G401.6 (cell line): ENCODE data around the gene SLC25A51.

Experiments used
- FAIRE-seq: peaks from 2 replicates; lab custom pipeline; 2012; peaks lifted over from hg19 to GRCh38; lab: Jason Lieb, UNC

Gene SLC25A51

GRCh38 chr9:37936965-37937364, 33.0 kb upstream of the SLC25A51 start:
- no peak for FAIRE-seq

- FAIRE-seq, result no peak
Measured at GRCh38 chr9:37936376-37936775, 32.4 kb upstream of the SLC25A51 start.

GRCh38 chr9:37935096-37935495, 31.2 kb upstream of the SLC25A51 start:
- FAIRE-seq, result no peak

- no peak for FAIRE-seq
Measured at GRCh38 chr9:37931592-37931991, 27.7 kb upstream of the SLC25A51 start.

DNA sequence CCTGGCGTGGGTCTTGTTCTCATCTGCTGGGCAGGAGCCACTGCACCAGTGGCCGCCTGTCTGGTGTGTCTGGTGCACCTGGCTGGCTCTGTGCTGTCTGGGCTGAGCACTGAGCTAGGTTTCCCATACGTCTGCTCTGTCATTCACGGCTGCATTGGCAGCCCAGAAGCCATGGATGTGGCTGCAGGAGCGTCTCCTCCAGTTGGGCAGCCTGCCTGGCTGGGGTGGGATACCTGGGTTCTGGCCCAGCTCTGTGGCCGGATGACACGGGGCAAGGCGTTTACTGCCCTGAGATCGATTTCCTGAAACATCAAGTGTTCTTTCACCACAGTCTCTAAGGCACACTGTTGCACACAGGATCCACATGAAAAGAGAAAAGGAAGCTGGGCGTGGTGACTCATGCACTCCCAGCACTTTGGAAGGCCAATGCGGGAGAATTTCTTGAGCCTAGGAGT, 25.5 kb upstream of the SLC25A51 start:
- FAIRE-seq, result no peak

DNA sequence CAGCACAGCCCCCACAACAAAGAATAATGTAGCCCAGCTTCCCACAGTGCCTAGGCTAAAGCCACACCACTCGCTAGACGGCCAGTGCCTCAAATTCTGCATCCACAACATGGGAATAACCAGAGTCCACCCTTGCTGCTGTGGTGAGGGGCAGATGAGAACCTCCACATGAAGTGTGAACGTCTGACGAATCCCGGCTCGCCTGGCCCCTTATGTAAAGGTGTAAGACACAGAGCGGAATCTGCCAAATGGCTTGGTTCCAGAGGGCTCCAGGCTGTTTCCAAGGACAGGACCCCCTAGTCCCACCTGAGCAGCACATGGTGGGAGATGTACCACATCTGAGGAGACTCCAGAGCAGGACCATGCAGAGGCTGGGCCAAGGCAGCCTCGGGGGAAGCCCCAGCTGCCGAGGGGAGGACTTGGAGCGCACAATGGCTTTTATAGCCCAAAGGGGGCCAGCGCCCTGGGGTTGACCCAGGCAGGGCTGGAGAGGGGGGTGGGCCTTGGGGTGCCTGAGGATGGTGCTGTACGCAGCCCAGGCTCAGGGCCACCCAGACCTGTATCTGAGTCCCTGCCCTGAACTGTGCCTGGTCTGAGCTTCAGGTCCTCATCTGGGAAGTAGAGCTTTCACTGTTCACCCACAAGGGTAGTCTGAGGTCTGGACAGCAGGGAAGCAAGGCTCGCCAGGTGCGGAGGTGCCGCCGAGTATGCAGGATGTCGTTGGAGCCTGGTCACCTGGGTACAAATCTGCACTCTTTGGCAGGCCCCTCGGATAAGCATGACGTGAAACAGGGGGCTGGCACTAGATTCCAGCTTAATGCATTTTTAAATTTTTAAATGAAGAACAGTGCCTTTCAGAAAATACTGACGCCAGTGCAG, 24.9 kb upstream of the SLC25A51 start:
- FAIRE-seq, result no peak

- FAIRE-seq, result no peak
Measured at GRCh38 chr9:37927601-37928551, 23.9 kb upstream of the SLC25A51 start.

DNA sequence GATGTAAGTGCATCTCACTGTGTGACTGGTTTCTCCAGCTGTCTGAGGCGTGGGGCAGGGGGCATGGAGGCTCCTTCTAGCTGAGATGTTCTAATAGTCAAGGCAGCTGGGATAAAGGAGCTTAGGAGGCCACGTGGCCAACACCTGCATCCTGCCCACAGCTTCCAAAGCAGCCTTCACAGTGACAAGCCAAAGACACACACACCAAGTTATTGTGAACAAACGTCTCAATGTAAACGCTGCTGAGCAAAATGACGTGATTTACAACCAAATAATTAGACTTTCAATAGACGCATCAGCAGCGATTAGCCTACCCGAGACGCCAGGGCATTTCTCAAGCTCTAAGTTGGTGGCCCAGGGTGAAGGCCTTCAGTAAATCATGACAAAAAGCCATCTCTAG, 23.2 kb upstream of the SLC25A51 start:
- no peak for FAIRE-seq

GRCh38 chr9:37926737-37927118, 22.8 kb upstream of the SLC25A51 start:
- no peak for FAIRE-seq

GRCh38 chr9:37925786-37926736, 22.1 kb upstream of the SLC25A51 start:
- no peak for FAIRE-seq

DNA sequence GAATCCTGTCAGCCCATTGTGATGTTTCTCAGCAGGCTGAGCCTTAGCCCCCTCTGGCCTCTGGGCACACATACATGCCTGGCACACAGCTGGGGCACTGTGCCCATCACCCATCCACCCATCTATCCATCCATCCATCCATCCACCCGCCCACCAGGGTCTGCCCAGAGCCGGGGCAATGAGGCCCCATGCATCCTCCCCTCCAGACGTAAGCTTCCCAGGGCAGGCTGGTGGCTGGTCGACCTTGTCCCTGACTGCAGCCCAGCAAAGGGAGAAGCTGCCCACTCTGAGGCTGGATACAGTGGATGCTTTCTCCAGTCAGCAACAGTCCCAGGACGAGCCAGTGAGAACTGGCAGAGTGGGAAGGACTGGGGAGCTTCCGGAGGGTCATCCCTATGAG, 21.1 kb upstream of the SLC25A51 start:
- FAIRE-seq, result no peak

DNA sequence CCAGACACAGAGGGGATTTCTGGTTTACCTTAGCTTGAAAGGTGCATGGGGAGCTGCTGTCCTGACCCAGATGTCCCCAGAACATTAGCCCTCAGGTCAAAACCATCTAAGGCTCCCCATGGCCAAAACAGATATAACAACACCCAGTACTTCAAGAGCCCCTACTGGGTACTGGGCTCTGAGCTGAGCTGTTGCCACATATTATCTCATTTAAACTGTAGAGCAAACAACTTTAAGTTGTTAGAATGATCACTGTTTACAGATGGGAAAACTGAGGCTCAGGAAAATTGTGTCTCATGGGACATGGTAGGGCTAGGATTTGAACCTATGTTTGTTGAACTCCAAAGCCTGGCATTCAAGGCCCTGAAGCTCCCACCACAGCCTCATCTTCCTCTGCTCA, 20.6 kb upstream of the SLC25A51 start:
- FAIRE-seq, result no peak

DNA sequence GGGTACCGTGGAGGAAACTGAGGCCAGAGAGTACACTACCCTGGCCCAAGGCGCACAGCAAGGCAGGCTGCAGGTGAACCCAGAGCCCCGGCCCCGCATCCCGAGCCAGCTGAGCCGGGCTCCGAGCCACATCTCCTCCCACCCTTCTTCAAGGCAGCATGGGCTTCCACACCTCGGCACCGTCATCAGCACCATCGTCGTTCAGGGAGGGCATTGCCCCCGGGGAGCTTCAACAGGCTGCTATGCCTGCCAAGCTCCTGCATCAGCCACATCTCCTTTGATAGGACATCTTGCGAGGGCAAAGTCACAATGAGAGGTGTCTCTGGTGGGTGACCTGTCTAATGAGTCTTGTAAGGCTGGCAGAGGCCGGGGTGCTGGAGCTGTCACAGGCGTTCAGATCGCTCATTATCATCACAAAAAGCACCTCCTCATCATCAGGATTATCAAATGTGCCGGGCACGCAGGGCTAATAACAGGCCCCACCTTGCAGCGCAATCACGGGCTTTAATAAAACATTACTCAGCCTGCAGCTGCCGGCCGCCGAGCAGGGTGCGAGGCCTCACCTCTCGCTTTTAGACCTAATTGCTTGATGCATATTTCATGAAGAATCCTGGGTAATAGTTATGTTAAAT, 20.0 kb upstream of the SLC25A51 start:
- no peak for FAIRE-seq

DNA sequence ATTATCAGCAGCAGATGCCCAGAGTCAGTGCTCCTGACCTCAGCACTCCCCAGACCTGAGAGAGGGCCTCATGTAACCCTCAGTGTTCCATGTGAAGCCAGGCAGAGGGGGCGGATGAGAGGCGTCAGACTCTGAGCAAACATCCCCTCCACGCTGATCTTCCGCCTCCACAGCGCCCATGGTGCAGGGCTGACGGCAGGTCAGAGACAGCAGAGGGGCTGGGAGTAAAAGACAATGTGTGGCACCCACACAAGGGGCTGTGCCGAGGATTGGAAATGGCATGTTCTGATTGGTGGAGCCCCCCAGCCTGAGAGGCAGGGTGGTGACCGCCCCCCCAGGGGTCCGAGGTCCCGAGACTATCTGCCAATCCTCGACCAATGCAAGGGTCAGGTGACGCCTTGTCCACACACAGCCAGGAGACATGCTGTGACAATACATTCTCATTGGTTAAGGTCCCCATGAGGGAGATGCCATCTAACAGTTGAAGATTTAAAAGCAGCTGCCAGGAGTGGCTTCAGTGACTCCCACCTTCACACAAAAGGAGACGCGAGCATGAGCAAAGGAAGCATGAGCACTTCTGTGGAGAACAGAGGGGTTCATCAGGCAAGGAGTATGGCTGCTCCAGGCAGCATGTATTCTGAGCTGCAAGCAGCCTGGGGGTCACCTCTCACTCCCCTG, 19.3 kb upstream of the SLC25A51 start:
- FAIRE-seq, result no peak

GRCh38 chr9:37922363-37923117, 18.6 kb upstream of the SLC25A51 start:
- FAIRE-seq, result no peak

GRCh38 chr9:37921546-37922300, 17.8 kb upstream of the SLC25A51 start:
- no peak for FAIRE-seq

DNA sequence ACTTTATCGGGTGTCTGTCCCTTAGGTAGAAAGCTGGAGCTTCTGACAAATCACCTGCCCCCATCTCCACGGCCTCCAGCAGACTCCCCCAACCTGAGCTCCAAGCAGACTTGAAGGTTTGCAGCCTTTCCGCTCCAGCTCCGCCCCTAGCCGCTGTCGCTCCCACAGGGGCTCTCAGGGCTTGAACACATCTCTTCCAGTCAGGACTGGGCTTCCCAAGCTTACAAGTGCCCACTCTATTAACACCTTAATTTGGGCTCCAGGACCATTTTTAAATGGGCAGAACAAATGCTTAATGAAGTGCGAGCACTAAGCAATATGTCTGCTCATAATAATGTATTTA, 17.2 kb upstream of the SLC25A51 start:
- no peak for FAIRE-seq

DNA sequence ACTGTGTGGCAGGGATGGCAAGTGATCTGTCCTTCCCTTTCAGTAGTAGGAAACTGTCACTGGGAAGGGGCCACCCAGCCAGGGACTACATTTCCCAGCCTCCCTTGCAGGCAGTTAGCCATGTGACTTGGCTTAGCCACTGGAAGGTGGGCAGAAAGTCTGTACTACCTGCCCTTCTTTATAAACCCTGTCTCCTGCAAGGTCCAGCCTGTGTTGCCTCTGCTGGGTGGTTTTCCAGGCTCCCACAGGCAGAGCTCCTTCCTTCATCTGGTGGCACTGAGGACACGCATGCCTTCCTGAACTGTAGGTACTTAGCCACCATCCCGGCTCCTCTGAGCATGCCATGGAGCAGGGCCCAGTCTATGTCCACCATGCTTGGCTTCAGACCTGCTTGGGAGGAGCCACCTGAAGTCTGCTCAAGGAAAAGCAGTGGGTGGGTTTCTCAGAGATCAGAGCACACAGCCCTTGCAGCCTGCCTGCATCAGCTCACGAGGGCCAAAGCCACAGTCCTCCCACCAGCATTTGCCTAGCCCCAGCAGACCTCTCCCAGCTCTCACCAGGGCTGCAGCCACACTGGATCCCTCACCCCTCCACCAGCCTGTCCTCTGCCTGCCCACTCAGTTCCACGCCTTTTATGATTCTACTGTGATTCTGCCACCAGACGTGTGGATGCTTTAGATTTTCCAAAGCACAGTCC, 16.7 kb upstream of the SLC25A51 start:
- FAIRE-seq, result peak; percentile 8

DNA sequence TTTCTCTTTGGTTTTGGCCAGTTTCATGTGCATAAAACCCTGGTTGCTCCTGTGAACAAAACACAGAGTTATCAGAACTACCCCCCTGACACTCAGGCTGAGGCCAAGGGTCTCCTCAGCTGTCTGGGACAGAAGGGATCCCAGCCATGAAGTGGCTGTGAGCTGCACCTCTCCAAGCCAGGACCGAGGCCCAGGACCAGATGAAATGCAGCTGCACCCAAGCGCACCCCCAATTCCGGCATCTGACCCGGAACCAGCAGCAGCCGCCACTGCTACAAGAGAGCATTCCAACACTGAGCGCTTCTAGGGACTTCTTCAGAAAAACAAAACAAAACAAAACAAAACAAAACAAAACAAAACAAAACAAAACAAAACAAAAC, 16.0 kb upstream of the SLC25A51 start:
- no peak for FAIRE-seq
